HCT116 (cell line): ENCODE results near the gene KCTD2. TPM values are rescaled to one million over a fixed set of nuclear protein-coding genes. Genes with fewer than 3 reads are reported as not detected.

Experiments
- CBX3 ChIP-seq: IDR thresholded peaks from 2 replicates; pipeline ENCODE4 v1.6.1; 2012; ENCODE audit warnings: low read depth
- CEBPB ChIP-seq: IDR thresholded peaks from 2 replicates; pipeline ENCODE4 v1.6.1; 2012; ENCODE audit warnings: low read depth
- EZH2phosphoT487 ChIP-seq: fragments of 200-600 bp; IDR thresholded peaks from 2 replicates; pipeline ENCODE4 v1.6.1; 2018; ENCODE audit warnings: antibody characterized with exemption, borderline replicate concordance
- FOSL1 ChIP-seq: IDR thresholded peaks from 2 replicates; pipeline ENCODE4 v1.6.1; 2012; ENCODE audit warnings: low read depth
- JUND ChIP-seq: IDR thresholded peaks from 2 replicates; pipeline ENCODE4 v1.6.1; 2012
- REST ChIP-seq: IDR thresholded peaks from 2 replicates; pipeline ENCODE4 v1.6.1; 2012; ENCODE audit warnings: low read depth
- SIN3A ChIP-seq: IDR thresholded peaks from 2 replicates; pipeline ENCODE4 v1.6.1; 2012; ENCODE audit warnings: low read depth
- SRF ChIP-seq: IDR thresholded peaks from 2 replicates; pipeline ENCODE4 v1.6.1; 2012; ENCODE audit warnings: low read depth
- TCF7L2 ChIP-seq: IDR thresholded peaks from 2 replicates; pipeline ENCODE4 v1.7.0; 2011; ENCODE audit warnings: borderline replicate concordance, inconsistent platforms; ENCODE audit not compliant: insufficient read depth, insufficient read length; ENCODE audit errors: extremely low read depth
- total RNA-seq: library from RNA; stranded (reverse); gene quantifications from one replicate; pipeline ENCODE4 v1.2.1, GENCODE V29; 2021; ENCODE audit not compliant: unreplicated experiment

KCTD2 gene
- total RNA-seq, 1 experiment from 2014 or later: 23.3 TPM

DNA sequence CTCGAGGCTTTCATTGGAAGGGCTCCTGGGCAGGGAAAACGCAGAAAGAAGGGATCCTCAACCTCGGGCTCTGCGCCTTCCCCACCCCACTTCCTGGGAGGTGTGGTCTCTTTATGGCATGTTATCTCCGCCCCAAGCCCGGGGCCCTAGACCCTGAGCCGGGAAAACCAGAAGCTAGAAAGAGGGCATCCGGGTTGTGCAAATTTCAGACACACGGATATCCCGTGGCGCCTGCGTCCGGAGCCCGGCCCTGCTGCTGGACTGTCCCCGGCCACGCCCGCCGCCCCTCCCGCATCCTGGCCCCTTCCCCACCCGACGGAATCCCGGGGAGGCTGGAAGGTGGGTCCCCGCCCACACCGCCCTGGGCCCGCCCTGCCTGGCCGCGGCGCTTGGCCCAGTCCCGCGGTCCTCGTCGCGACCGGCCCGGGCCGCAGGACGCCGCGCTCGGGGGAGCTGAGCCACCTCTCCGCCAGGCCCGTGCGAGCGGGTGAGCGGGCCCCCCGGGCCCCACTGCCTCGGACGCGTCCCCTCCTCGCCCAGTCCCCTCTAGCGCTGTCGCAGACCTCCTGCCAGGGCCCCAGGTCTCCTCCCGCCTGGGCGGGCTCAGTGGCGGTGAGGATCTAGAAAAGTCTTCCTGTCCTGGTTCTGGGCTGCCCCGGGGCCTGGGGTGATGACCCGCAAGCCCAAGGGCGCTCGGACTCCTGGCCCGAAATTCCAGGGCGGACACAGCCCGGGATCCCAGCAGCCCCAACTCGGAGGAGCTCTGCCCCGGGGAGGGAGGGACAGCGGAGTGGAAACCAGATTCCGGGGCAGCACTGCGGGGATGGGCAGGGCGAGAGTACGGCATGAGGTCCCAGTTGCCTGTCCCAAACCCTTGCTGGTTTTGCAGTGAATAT lies 40.8 kb downstream of the KCTD2 start, which contains the start of gene SLC16A5 (continued):
- TF ChIP-seq CBX3 (no peak), REST (no peak), SIN3A (no peak), CEBPB (no peak), FOSL1 (no peak), JUND (no peak), EZH2phosphoT487 (no peak), SRF (no peak), TCF7L2 (no peak)
- TF ChIP-seq, all 23 proteins: peak for 4
